NCI-H2196 treated with DMSO at 0.1 percent for 48 hours (cell line): ENCODE results near the gene COMT.
A peak's percentile ranks its signal among the peaks of the same experiment; 100 is the strongest.
"Not testable (repeated sequence)": the region's sequence is repeated elsewhere in the genome, so short reads cannot be mapped to it uniquely, and the experiment has no call there.

ENCODE experiments used
- DNase-seq: peaks from one replicate; lab custom pipeline; 2025; ENCODE audit not compliant: unreplicated experiment; lab: John Stamatoyannopoulos, UW

Gene COMT

GRCh38 chr22:19907902-19908301 is 33.7 kb upstream of the COMT start:
- DNase-seq: not testable (repeated sequence)

GRCh38 chr22:19909350-19910179 is 32.0 kb upstream of the COMT start:
- peak; percentile 12 for DNase-seq

GRCh38 chr22:19910180-19910744 is 31.3 kb upstream of the COMT start:
- DNase-seq: no peak

- DNase-seq: no peak
Measured at GRCh38 chr22:19911540-19912270, 29.9 kb upstream of the COMT start.

- DNase-seq: no peak
Measured at GRCh38 chr22:19912271-19912999, 29.1 kb upstream of the COMT start.

GRCh38 chr22:19913337-19913936 is 28.1 kb upstream of the COMT start:
- DNase-seq: no peak

- DNase-seq: no peak
Measured at GRCh38 chr22:19914201-19914943, 27.2 kb upstream of the COMT start.

GRCh38 chr22:19915287-19915954 is 26.2 kb upstream of the COMT start:
- no peak for DNase-seq

GRCh38 chr22:19916006-19916405 is 25.6 kb upstream of the COMT start:
- no peak for DNase-seq

- no peak for DNase-seq
Measured at GRCh38 chr22:19916941-19917340, 24.6 kb upstream of the COMT start.

GRCh38 chr22:19917389-19918138 is 24.0 kb upstream of the COMT start:
- DNase-seq: no peak

- DNase-seq: no peak
Measured at GRCh38 chr22:19918332-19919106, 23.1 kb upstream of the COMT start.

GRCh38 chr22:19919701-19920363 is 21.7 kb upstream of the COMT start:
- no peak for DNase-seq

- DNase-seq: no peak
Measured at GRCh38 chr22:19921544-19922081, 20.0 kb upstream of the COMT start.

GRCh38 chr22:19923914-19924513 is 17.6 kb upstream of the COMT start:
- DNase-seq: no peak

- not testable (repeated sequence) for DNase-seq
Measured at GRCh38 chr22:19926028-19926427, 15.5 kb upstream of the COMT start.

GRCh38 chr22:19927696-19928095 is 13.9 kb upstream of the COMT start:
- no peak for DNase-seq
